Fibroblast of villous mesenchyme (primary cell): ENCODE data around the gene CLEC2L. TPM values are rescaled to one million over a fixed set of nuclear protein-coding genes. Genes with fewer than 3 reads are reported as not detected.

ENCODE experiments used
- DNase-seq: peaks from one replicate; pipeline ENCODE4 v3.0.0-alpha.2; 2010; ENCODE audit warnings: low read depth
- H3K4me3 ChIP-seq: 2 replicates; pipeline ENCODE4 v1.5.1; 2011; ENCODE audit warnings: low read depth, mild to moderate bottlenecking, low read length
- CTCF ChIP-seq: IDR thresholded peaks from 2 replicates; pipeline ENCODE4 v1.5.1; 2012; ENCODE audit warnings: low read depth, mild to moderate bottlenecking, low read length; ENCODE audit not compliant: insufficient read depth
- total RNA-seq: library from RNA; depleted of rRNA; stranded (reverse); fragments of >200 nt; gene quantifications from 2 replicates; pipeline ENCODE4 v1.2.3, GENCODE V29; 2012

The CLEC2L gene
- total RNA-seq, 1 donor, result not detected

DNA sequence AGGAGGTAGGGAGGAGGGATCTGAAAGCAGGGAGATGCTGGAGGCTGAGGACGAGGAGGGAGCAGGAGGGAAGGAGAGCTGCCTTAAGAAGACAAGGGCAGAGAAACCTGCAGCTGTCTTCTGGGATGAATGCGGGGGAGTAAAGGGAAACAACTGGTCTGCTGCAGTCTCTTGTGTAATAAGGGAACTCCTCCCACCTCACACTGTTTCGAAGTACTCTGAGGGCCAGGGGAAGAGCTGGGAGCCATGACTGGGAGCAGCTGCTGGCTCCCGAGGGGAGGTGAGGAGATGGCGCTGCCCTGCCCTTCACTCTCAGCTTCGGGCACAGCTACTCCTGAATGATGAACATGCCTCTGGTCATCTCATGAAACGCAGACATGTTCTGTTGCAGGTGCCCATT is 65.1 kb downstream of the CLEC2L start:
- H3K4me3 ChIP-seq, result no peak overlapping the region
- TF ChIP-seq CTCF, result no peak
- DNase-seq, result peak; percentile 91

- no peak overlapping the region for H3K4me3 ChIP-seq
- no peak for TF ChIP-seq CTCF
- DNase-seq, result peak; percentile 10
Observed at GRCh38 chr7:139589474-139589873, 66.0 kb downstream of the CLEC2L start.

- H3K4me3 ChIP-seq, result no peak overlapping the region
- TF ChIP-seq CTCF, result no peak
- DNase-seq, result no peak
Observed at GRCh38 chr7:139591550-139592195, 68.2 kb downstream of the CLEC2L start.

DNA sequence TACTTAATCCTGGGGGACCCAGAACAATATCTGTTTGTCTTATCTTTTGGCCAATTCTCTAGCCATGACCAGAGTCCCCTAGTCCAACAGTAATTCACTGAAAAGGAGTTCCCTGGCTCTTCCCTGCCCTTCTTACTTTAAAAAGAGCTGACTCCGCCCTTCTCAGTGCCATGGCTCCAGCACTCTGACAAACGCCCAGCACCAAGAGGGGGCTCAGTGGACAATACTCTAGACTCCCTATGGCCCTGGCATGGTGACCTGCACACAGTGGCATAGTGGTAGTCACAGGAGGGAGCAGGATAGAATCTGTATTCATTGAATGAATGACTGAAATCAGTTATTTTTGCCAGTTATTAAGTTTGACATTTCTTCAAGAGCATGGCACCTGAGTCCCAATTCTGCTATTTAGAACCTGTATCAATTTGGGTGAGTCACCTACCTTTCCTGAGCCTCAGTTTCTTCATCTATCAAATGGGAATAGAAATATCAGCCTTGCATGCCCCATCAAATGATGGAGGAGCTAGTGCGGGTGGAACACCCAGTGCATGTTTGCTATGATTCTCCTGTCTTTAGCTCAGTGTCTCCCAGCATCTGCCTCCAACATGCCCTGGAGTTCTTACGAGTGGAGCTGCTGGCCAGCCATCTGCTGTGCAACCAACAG is 69.4 kb downstream of the CLEC2L start:
- TF ChIP-seq CTCF, result no peak
- DNase-seq, result no peak
- no peak overlapping the region for H3K4me3 ChIP-seq

- H3K4me3 ChIP-seq, result no peak overlapping the region
- TF ChIP-seq CTCF, result no peak
- no peak for DNase-seq
Observed at GRCh38 chr7:139594090-139594489, 70.6 kb downstream of the CLEC2L start.

Other genes with a start within 250 kb of the CLEC2L start
- gene FMC1, start 182.3 kb upstream of the CLEC2L start, total RNA-seq, result 8.4 and 13.4 TPM in 2 replicates
- 50.3 and 57.0 TPM in 2 replicates for gene LUC7L2, start 163.8 kb upstream of the CLEC2L start, total RNA-seq
- not detected in 2 replicates for gene KLRG2, start 40.0 kb upstream of the CLEC2L start, total RNA-seq